Measurements from ENCODE around the gene TROAP. TPM values are rescaled to one million over a fixed set of nuclear protein-coding genes. Genes with fewer than 3 reads are reported as not detected.

TROAP gene
- total RNA-seq, 2 donors from 2014 or later, result not detected

DNA sequence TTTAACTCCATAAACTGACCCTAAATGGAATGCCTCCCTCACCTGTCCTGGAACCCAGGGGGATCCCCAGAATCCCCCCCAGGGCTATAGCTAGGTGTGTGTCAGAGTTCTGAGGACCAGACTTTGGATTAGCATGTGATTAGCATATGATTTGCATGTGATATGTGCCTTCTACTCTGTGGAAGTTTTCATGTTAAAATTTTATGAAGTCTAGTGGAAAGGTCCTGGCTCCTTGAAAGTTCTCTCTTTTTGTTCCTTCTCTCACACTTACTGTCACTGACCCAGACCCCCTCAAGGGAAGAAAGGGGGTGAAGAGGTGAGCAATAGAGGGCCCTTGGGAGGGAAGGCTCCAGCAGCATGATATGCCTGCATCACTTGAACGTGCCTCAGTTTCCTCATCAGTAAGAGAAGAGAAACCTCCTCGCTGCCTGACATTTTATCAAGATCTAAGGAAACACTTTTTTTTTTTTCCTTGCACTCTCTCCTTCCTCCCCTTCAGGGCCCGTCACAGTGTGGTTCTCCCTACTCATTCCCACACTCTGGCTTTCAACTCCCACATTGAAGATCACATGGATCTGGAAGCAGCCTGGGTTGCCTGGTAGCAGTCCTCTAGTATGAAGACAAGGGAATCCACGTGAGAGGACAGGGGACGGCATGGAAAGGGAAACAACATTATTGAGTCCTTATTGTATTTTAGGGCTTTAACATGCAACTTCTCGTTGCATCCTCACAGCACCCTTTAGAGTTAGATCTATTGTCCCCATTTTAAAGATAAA, 17.2 kb downstream of the TROAP start:
- ATAC-seq, result no peak
- no peak for DNase-seq
- TF ChIP-seq, protein P1, sequence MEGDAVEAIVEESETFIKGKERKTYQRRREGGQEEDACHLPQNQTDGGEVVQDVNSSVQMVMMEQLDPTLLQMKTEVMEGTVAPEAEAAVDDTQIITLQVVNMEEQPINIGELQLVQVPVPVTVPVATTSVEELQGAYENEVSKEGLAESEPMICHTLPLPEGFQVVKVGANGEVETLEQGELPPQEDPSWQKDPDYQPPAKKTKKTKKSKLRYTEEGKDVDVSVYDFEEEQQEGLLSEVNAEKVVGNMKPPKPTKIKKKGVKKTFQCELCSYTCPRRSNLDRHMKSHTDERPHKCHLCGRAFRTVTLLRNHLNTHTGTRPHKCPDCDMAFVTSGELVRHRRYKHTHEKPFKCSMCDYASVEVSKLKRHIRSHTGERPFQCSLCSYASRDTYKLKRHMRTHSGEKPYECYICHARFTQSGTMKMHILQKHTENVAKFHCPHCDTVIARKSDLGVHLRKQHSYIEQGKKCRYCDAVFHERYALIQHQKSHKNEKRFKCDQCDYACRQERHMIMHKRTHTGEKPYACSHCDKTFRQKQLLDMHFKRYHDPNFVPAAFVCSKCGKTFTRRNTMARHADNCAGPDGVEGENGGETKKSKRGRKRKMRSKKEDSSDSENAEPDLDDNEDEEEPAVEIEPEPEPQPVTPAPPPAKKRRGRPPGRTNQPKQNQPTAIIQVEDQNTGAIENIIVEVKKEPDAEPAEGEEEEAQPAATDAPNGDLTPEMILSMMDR (IDR thresholded peaks at IDR 0.05), result no peak
- no peak for TF ChIP-seq POLR2A (IDR thresholded peaks at IDR 0.05)
- H3K4me3 ChIP-seq, result no peak overlapping the region
- peaks cover 45% of the 10 kb centered on the region for H3K4me1 ChIP-seq
- H3K36me3 ChIP-seq (replicated peaks in 1 of 2; ENCODE audit: insufficient read depth in 1 of 2, low read depth in 2 of 2), result no peaks in the 10 kb centered on the region
- no peaks in the 10 kb centered on the region for H3K9me3 ChIP-seq
- H3K27me3 ChIP-seq, result peaks cover 5 to 14% of the 10 kb centered on the region in 2 donors
- no peak overlapping the region for H3K27ac ChIP-seq
- intact Hi-C loops (cut with DNase I), result no loop called here
- 76 to 84% methylated on average over 6 of the region's 6 CpGs for WGBS, 2 donors

DNA sequence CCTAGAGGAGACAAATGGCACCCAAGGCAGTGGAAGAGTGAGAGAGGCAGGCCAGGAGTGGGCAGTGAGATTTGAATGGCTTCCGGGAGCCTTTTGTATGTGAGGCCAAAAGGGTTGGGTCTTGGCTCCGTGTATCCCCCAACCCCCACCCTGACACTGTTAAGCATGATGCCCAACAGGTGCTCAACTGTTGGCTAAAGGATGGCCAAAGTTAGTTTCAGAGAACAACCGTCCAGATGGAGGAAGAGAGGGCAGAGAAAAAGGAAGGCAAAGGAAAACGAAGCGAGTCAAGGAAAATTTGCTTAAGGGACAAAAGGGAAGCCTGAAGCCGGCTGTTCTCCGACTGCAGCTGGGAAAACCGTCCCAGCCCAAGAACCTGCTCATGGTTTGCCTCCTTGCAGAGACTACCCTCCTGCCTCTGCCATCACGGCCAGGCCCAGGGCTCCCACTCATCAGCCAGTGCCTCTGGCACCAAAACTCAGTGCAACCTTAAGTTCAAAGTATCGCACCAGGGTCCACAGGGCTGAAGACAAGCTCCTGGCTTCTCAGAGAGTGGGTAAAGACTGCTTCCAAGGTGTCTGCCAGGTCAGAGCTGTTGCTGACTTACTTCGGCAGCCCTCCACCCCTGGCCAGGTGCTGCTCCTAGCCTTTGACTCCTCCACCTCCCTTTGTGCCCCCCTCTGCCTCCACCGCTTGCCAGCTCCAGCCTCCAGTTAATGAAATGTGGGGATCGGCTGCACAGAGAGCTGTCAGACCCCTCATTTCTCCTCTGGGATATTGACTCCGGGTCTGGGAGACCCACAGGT, 18.1 kb downstream of the TROAP start:
- Histone ChIP-seq H3K9me3 (no peaks in the 10 kb centered on the region), H3K4me3 (no peak overlapping the region), H3K27me3 (peaks cover 2 to 12% of the 10 kb centered on the region in 2 donors), H3K27ac (no peak overlapping the region), H3K4me1 (peaks cover 53% of the 10 kb centered on the region), H3K36me3 (replicated peaks in 1 of 2; ENCODE audit: insufficient read depth in 1 of 2, low read depth in 2 of 2) (no peaks in the 10 kb centered on the region)
- WGBS, 2 donors, result 64 to 71% methylated on average over 12 to 14 of the region's 14 CpGs
- TF ChIP-seq POLR2A (IDR thresholded peaks at IDR 0.05), result no peak
- TF ChIP-seq, protein P1 (IDR thresholded peaks at IDR 0.05), result no peak
- ATAC-seq (no peak), DNase-seq (no peak)
- intact Hi-C loops (cut with DNase I), result no loop called here

- Histone ChIP-seq H3K36me3 (replicated peaks in 1 of 2; ENCODE audit: insufficient read depth in 1 of 2, low read depth in 2 of 2) (no peaks in the 10 kb centered on the region), H3K4me1 (peaks cover 53% of the 10 kb centered on the region), H3K27ac (no peak overlapping the region), H3K9me3 (no peaks in the 10 kb centered on the region), H3K4me3 (no peak overlapping the region), H3K27me3 (peaks cover 0 to 12% of the 10 kb centered on the region in 2 donors)
- no peak for ATAC-seq
- WGBS, 2 donors, result 49 to 68% methylated on average over 19 to 21 of the region's 21 CpGs
- TF ChIP-seq, protein P1 (IDR thresholded peaks at IDR 0.05), result no peak
- DNase-seq, result no peak
- intact Hi-C loops (cut with DNase I), result no loop called here
Observed at GRCh38 chr12:49341777-49342065, 18.7 kb downstream of the TROAP start.

DNA sequence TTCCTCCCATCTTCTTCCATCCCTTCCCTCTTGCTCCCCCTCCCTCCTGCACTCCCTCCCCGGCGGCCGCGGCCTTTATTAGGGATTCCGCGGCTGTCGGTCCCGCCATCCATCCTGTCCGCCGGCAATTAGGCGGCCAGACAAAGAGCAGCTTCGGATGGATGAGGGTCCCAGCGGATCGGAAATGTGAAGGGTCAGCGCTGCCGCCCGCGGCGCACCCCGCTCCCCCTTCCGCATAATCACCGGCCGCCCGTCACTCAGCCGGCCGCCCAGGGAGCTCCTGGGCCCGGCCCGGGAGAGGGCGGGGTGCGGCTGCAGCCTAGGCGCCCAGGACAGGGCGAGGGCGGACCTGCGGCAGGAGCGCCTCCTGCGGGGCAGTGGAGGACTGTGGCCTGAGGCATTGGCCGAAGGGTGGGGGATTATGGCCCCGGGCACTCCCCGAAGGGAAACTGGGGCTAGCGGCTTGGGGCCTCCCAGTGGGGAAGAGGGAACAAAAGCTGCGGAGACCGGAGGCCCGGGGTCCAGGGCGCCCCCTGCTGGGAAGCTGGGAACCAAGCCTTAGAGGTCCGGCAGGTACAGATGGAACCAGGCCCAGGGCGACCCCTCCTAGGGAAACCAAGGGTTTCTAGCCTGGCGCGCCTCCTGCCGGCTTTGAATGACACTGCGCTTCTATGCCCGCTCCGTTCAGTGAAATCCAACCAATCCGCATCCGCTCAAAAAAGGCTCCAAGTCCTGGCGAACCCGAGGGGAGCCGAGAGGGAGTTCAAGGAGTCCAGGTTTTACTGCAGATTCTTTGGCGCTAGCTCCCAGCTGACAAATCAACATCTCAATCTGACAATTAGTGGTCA, 19.2 kb downstream of the TROAP start:
- 15 to 24% methylated on average over 34 to 58 of the region's 58 CpGs for WGBS, 2 donors
- Histone ChIP-seq H3K27ac (no peak overlapping the region), H3K27me3 (peaks cover 0 to 14% of the 10 kb centered on the region in 2 donors), H3K4me1 (peaks cover 53% of the 10 kb centered on the region), H3K4me3 (no peak overlapping the region), H3K36me3 (replicated peaks in 1 of 2; ENCODE audit: insufficient read depth in 1 of 2, low read depth in 2 of 2) (no peaks in the 10 kb centered on the region), H3K9me3 (no peaks in the 10 kb centered on the region)
- intact Hi-C loops (cut with DNase I), result no loop called here
- TF ChIP-seq, protein P1 (IDR thresholded peaks at IDR 0.05), result peak; percentile 61 to 79 (median 68)
- TF ChIP-seq POLR2A (IDR thresholded peaks at IDR 0.05), result no peak
- DNase-seq (peak; percentile 67 to 82 (median 76)), ATAC-seq (peak; percentile 60)

Measured in body of pancreas (tissue), 4 donors.